ENCODE results near the gene DYRK1B.

The DYRK1B gene

GRCh38 chr19:39825531-39826076 is 8.4 kb downstream of the DYRK1B start:
- Histone ChIP-seq H3K23ac (ENCODE audit: low read depth, low read length, poor library complexity) (no peak overlapping the region), H2AK5ac (ENCODE audit: low read depth, low read length) (peak overlapping the region; percentile 11), H3K27ac (replicated peaks; ENCODE audit: low read length) (no peak overlapping the region), H3K4me1 (ENCODE audit: control insufficient read depth in 2 of 2, insufficient read depth in 1 of 2, low read depth in 1 of 2, low read length in 2 of 2) (peaks cover 12 to 14% of the 10 kb centered on the region in 2 donors), H3K9ac (ENCODE audit: low read depth, low read length, poor library complexity) (no peak overlapping the region), H3K14ac (ENCODE audit: low read length) (no peak overlapping the region), H4K91ac (ENCODE audit: low read depth, low read length, poor library complexity) (no peak overlapping the region), H3K4ac (ENCODE audit: low read length) (no peak overlapping the region), H3K79me1 (ENCODE audit: low read depth, low read length) (peaks cover 16% of the 10 kb centered on the region), H3K18ac (ENCODE audit: low read length) (no peak overlapping the region), H3K27me3 (ENCODE audit: control insufficient read depth in 3 of 3, insufficient read depth in 3 of 3, low read depth in 1 of 3, low read length in 3 of 3) (no peaks in the 10 kb centered on the region), H3K9me3 (replicated peaks in 1 of 2; ENCODE audit: control insufficient read depth in 2 of 2, insufficient read depth in 1 of 2, low read depth in 1 of 2, low read length in 2 of 2) (peaks cover 0 to 2% of the 10 kb centered on the region in 2 donors), H2BK15ac (ENCODE audit: low read length) (peak overlapping the region; percentile 16), H2BK12ac (ENCODE audit: low read length) (no peak overlapping the region), H2BK5ac (ENCODE audit: low read length) (no peak overlapping the region), H3K4me3 (ENCODE audit: low read length in 2 of 2) (no peak overlapping the region), H2AFZ (ENCODE audit: low read length) (no peak overlapping the region), H3K36me3 (replicated peaks in 1 of 2; ENCODE audit: control insufficient read depth in 2 of 2, insufficient read depth in 2 of 2, low read length in 2 of 2) (peaks cover 34 to 56% of the 10 kb centered on the region in 2 donors), H4K8ac (ENCODE audit: low read depth, low read length) (no peak overlapping the region), H2BK120ac (ENCODE audit: low read depth, low read length) (no peak overlapping the region), H3K4me2 (ENCODE audit: insufficient read depth, low read length, poor library complexity, severe bottlenecking) (no peak overlapping the region)
- DNase-seq (ENCODE audit: low spot score), result no peak
- WGBS, 2 donors (ENCODE audit: extremely low coverage in 2 of 2, insufficient read length in 2 of 2, insufficient replicate concordance in 1 of 2), result no CpG with 5 or more reads among the region's 17 CpGs

DNA sequence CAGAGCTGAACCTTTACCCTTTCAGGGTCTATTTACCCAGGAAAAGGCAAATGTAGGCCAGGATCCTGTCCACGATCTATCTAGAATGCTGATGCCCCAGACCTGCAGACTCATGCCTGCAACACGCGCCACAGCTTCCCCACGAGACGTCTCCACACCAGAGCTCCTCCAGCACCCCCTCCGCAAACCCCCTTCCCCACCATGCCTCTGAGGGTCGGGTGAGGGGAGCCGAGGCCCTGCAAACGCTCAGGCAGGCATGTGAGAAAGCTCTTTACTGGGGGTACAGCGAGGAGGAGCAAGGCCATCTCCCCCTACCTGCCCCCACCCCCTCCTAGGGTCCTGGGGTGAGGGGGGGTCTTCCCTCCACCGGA is 8.9 kb downstream of the DYRK1B start:
- H2BK12ac ChIP-seq (ENCODE audit: low read length), result no peak overlapping the region
- peak overlapping the region; percentile 53 for H2AFZ ChIP-seq (ENCODE audit: low read length)
- H3K4me3 ChIP-seq (ENCODE audit: low read length in 2 of 2), result no peak overlapping the region
- peaks cover 29 to 51% of the 10 kb centered on the region in 2 donors for H3K36me3 ChIP-seq (replicated peaks in 1 of 2; ENCODE audit: control insufficient read depth in 2 of 2, insufficient read depth in 2 of 2, low read length in 2 of 2)
- no peak overlapping the region for H4K91ac ChIP-seq (ENCODE audit: low read depth, low read length, poor library complexity)
- DNase-seq (ENCODE audit: low spot score), result no peak
- H3K4me1 ChIP-seq (ENCODE audit: control insufficient read depth in 2 of 2, insufficient read depth in 1 of 2, low read depth in 1 of 2, low read length in 2 of 2), result peaks cover 12 to 14% of the 10 kb centered on the region in 2 donors
- peak overlapping the region; percentile 15 for H3K18ac ChIP-seq (ENCODE audit: low read length)
- H2BK5ac ChIP-seq (ENCODE audit: low read length), result no peak overlapping the region
- H3K4me2 ChIP-seq (ENCODE audit: insufficient read depth, low read length, poor library complexity, severe bottlenecking), result peak overlapping the region; percentile 48
- no peak overlapping the region for H3K23ac ChIP-seq (ENCODE audit: low read depth, low read length, poor library complexity)
- H2BK120ac ChIP-seq (ENCODE audit: low read depth, low read length), result no peak overlapping the region
- H3K27ac ChIP-seq (replicated peaks; ENCODE audit: low read length), result peak overlapping the region; percentile 58
- H4K8ac ChIP-seq (ENCODE audit: low read depth, low read length), result no peak overlapping the region
- H3K27me3 ChIP-seq (ENCODE audit: control insufficient read depth in 3 of 3, insufficient read depth in 3 of 3, low read depth in 1 of 3, low read length in 3 of 3), result no peaks in the 10 kb centered on the region
- no peak overlapping the region for H2AK5ac ChIP-seq (ENCODE audit: low read depth, low read length)
- no peak overlapping the region for H2BK15ac ChIP-seq (ENCODE audit: low read length)
- H3K79me1 ChIP-seq (ENCODE audit: low read depth, low read length), result peaks cover 11% of the 10 kb centered on the region
- peaks cover 0 to 2% of the 10 kb centered on the region in 2 donors for H3K9me3 ChIP-seq (replicated peaks in 1 of 2; ENCODE audit: control insufficient read depth in 2 of 2, insufficient read depth in 1 of 2, low read depth in 1 of 2, low read length in 2 of 2)
- WGBS, 2 donors (ENCODE audit: extremely low coverage in 2 of 2, insufficient read length in 2 of 2, insufficient replicate concordance in 1 of 2), result no CpG with 5 or more reads among the region's 11 CpGs
- H3K14ac ChIP-seq (ENCODE audit: low read length), result no peak overlapping the region
- H3K9ac ChIP-seq (ENCODE audit: low read depth, low read length, poor library complexity), result no peak overlapping the region
- H3K4ac ChIP-seq (ENCODE audit: low read length), result no peak overlapping the region

DNA sequence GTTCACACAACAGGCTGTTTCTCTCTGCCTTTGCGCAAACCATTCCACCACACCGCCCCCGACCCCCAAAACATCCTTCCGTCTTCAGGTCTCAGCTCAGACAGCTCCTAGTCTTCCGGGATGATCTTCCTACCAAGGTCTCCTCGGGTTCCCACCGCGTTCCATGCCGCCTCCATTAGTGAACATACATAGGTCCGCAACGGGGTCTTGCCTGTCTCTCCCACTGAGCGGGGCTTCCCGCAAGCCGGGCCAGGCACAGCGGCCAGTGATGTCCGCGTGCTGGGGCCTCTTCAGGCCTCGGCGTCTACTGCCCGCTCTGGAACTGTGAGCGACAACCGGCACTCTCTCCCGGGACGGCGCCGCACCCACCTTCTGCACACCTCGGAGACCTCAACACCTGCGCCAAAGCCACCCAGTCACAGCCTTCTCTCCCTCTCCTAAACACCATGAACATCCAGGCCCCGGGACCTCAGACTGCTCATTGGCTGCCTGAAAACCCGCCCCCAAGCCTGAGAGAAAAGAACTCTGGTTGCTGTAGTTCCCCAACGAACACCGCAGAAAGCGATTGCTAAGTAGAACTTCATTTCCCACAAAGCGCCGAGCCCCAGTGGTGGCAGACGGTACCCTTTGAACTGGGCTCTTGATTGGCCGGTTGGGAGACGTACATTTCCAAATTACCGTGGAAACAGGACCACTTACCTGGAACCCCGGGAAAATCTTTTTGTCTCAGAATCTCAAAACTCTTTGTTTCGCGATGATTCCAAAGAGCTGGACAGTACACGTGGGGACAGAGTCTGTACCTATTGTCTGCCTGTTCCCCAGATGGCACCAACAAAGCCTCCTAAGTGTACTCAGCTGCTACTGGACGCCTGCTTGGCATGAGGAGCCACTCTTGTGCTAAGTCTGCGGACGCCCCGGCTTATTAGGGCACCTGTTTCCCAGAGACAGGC is 9.5 kb downstream of the DYRK1B start:
- peaks cover 24 to 45% of the 10 kb centered on the region in 2 donors for H3K36me3 ChIP-seq (replicated peaks in 1 of 2; ENCODE audit: control insufficient read depth in 2 of 2, insufficient read depth in 2 of 2, low read length in 2 of 2)
- WGBS, 2 donors (ENCODE audit: extremely low coverage in 2 of 2, insufficient read length in 2 of 2, insufficient replicate concordance in 1 of 2), result no CpG with 5 or more reads among the region's 47 CpGs

DNA sequence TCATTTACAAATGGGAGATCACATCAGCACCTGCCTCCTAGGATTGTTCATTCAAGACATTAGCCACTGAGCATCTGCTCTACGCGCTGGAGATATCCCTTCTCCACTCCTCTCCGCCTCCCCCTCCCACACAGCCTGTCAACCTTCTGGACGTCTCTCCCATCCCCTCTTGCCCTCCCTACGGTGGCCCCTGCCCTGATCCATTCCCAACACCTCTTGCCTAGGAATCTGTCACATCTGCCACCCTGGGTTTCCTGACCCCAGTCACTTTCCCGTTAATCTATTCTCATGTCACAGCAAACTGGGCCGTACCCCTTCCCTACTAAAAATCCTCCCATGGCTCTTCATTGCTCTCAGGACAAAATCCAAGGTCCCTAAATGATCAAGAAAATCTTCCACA is 10.3 kb downstream of the DYRK1B start:
- Histone ChIP-seq H2BK15ac (ENCODE audit: low read length) (no peak overlapping the region), H2BK5ac (ENCODE audit: low read length) (no peak overlapping the region), H3K36me3 (replicated peaks in 1 of 2; ENCODE audit: control insufficient read depth in 2 of 2, insufficient read depth in 2 of 2, low read length in 2 of 2) (peaks cover 24 to 37% of the 10 kb centered on the region in 2 donors), H3K4me1 (ENCODE audit: control insufficient read depth in 2 of 2, insufficient read depth in 1 of 2, low read depth in 1 of 2, low read length in 2 of 2) (peaks cover 12 to 14% of the 10 kb centered on the region in 2 donors), H3K27ac (replicated peaks; ENCODE audit: low read length) (no peak overlapping the region), H3K9ac (ENCODE audit: low read depth, low read length, poor library complexity) (peak overlapping the region; percentile 78), H3K14ac (ENCODE audit: low read length) (no peak overlapping the region), H4K8ac (ENCODE audit: low read depth, low read length) (no peak overlapping the region), H3K18ac (ENCODE audit: low read length) (no peak overlapping the region), H3K9me3 (replicated peaks in 1 of 2; ENCODE audit: control insufficient read depth in 2 of 2, insufficient read depth in 1 of 2, low read depth in 1 of 2, low read length in 2 of 2) (peaks cover 0 to 2% of the 10 kb centered on the region in 2 donors), H2BK12ac (ENCODE audit: low read length) (no peak overlapping the region), H2AK5ac (ENCODE audit: low read depth, low read length) (no peak overlapping the region), H2BK120ac (ENCODE audit: low read depth, low read length) (no peak overlapping the region), H4K91ac (ENCODE audit: low read depth, low read length, poor library complexity) (no peak overlapping the region), H3K23ac (ENCODE audit: low read depth, low read length, poor library complexity) (no peak overlapping the region), H3K79me1 (ENCODE audit: low read depth, low read length) (peaks cover 8% of the 10 kb centered on the region), H3K4me2 (ENCODE audit: insufficient read depth, low read length, poor library complexity, severe bottlenecking) (peak overlapping the region; percentile 90), H2AFZ (ENCODE audit: low read length) (peak overlapping the region; percentile 76), H3K4ac (ENCODE audit: low read length) (no peak overlapping the region), H3K27me3 (ENCODE audit: control insufficient read depth in 3 of 3, insufficient read depth in 3 of 3, low read depth in 1 of 3, low read length in 3 of 3) (no peaks in the 10 kb centered on the region), H3K4me3 (ENCODE audit: low read length in 2 of 2) (peak overlapping the region; percentile 64 to 93)
- no peak for DNase-seq (ENCODE audit: low spot score)
- WGBS, 2 donors (ENCODE audit: extremely low coverage in 2 of 2, insufficient read length in 2 of 2, insufficient replicate concordance in 1 of 2), result no CpG with 5 or more reads among the region's 7 CpGs

More for the DNA sequence above, 9.5 kb downstream of the DYRK1B start:
- Histone ChIP-seq H3K9me3 (replicated peaks in 1 of 2; ENCODE audit: control insufficient read depth in 2 of 2, insufficient read depth in 1 of 2, low read depth in 1 of 2, low read length in 2 of 2) (peaks cover 0 to 2% of the 10 kb centered on the region in 2 donors), H2AFZ (ENCODE audit: low read length) (peak overlapping the region; percentile 76), H3K23ac (ENCODE audit: low read depth, low read length, poor library complexity) (peak overlapping the region; percentile 46), H3K4me2 (ENCODE audit: insufficient read depth, low read length, poor library complexity, severe bottlenecking) (peak overlapping the region; percentile 90), H3K4me1 (ENCODE audit: control insufficient read depth in 2 of 2, insufficient read depth in 1 of 2, low read depth in 1 of 2, low read length in 2 of 2) (peaks cover 12 to 14% of the 10 kb centered on the region in 2 donors), H2BK5ac (ENCODE audit: low read length) (no peak overlapping the region), H3K18ac (ENCODE audit: low read length) (peak overlapping the region; percentile 29), H4K91ac (ENCODE audit: low read depth, low read length, poor library complexity) (no peak overlapping the region), H3K4ac (ENCODE audit: low read length) (no peak overlapping the region), H2BK15ac (ENCODE audit: low read length) (no peak overlapping the region), H2AK5ac (ENCODE audit: low read depth, low read length) (no peak overlapping the region), H3K27me3 (ENCODE audit: control insufficient read depth in 3 of 3, insufficient read depth in 3 of 3, low read depth in 1 of 3, low read length in 3 of 3) (no peaks in the 10 kb centered on the region), H3K4me3 (ENCODE audit: low read length in 2 of 2) (peak overlapping the region; percentile 64 to 93), H4K8ac (ENCODE audit: low read depth, low read length) (no peak overlapping the region), H2BK12ac (ENCODE audit: low read length) (no peak overlapping the region), H3K27ac (replicated peaks; ENCODE audit: low read length) (peak overlapping the region; percentile 58), H2BK120ac (ENCODE audit: low read depth, low read length) (no peak overlapping the region), H3K9ac (ENCODE audit: low read depth, low read length, poor library complexity) (peak overlapping the region; percentile 91), H3K79me1 (ENCODE audit: low read depth, low read length) (peaks cover 8% of the 10 kb centered on the region), H3K14ac (ENCODE audit: low read length) (no peak overlapping the region)
- DNase-seq (ENCODE audit: low spot score), result peak; percentile 87
